ENCODE results near the gene WLS.

WLS gene

GRCh38 chr1:68128820-68129219 is 103.5 kb downstream of the WLS start:
- no peak for DNase-seq

- no peak for DNase-seq
Observed at GRCh38 chr1:68128157-68128556, 104.2 kb downstream of the WLS start.

GRCh38 chr1:68121536-68121935 is 110.8 kb downstream of the WLS start:
- no peak for DNase-seq

GRCh38 chr1:68120136-68120791 is 112.1 kb downstream of the WLS start:
- peak; percentile 34 for DNase-seq

- no peak for DNase-seq
Observed at GRCh38 chr1:68119445-68119844, 112.9 kb downstream of the WLS start.

- no peak for DNase-seq
Observed at GRCh38 chr1:68117416-68117815, 114.9 kb downstream of the WLS start.

GRCh38 chr1:68116643-68117235 is 115.6 kb downstream of the WLS start:
- peak; percentile 51 for DNase-seq

GRCh38 chr1:68115308-68115707 is 117.0 kb downstream of the WLS start:
- no peak for DNase-seq

GRCh38 chr1:68113966-68114365 is 118.4 kb downstream of the WLS start:
- no peak for DNase-seq

- DNase-seq = no peak
Observed at GRCh38 chr1:68112835-68113243, 119.5 kb downstream of the WLS start.

- no peak for DNase-seq
Observed at GRCh38 chr1:68111519-68112436, 120.5 kb downstream of the WLS start.

GRCh38 chr1:68107771-68108170 is 124.6 kb downstream of the WLS start:
- DNase-seq = no peak

- DNase-seq = no peak
Observed at GRCh38 chr1:68103884-68104554, 128.3 kb downstream of the WLS start.

- DNase-seq = no peak
Observed at GRCh38 chr1:68103011-68103545, 129.2 kb downstream of the WLS start.

- DNase-seq = no peak
Observed at GRCh38 chr1:68101829-68102228, 130.5 kb downstream of the WLS start.

- no peak for DNase-seq
Observed at GRCh38 chr1:68100571-68100970, 131.8 kb downstream of the WLS start.

GRCh38 chr1:68093737-68094136 is 138.6 kb downstream of the WLS start:
- no peak for DNase-seq

GRCh38 chr1:68087184-68087583 is 145.1 kb downstream of the WLS start:
- no peak for DNase-seq

- DNase-seq = no peak
Observed at GRCh38 chr1:68085752-68086151, 146.6 kb downstream of the WLS start.

- DNase-seq = no peak
Observed at GRCh38 chr1:68083686-68084085, 148.6 kb downstream of the WLS start.

- DNase-seq = no peak
Observed at GRCh38 chr1:68081775-68082283, 150.5 kb downstream of the WLS start.

GRCh38 chr1:68078647-68079046 is 153.7 kb downstream of the WLS start:
- no peak for DNase-seq
